ENCODE data around the gene RAB22A. TPM values are rescaled to one million over a fixed set of nuclear protein-coding genes. Genes with fewer than 3 reads are reported as not detected.
A peak's percentile ranks its signal among the peaks of the same experiment; 100 is the strongest.

RAB22A gene
- total RNA-seq, 1 donor = 23.9 TPM

DNA sequence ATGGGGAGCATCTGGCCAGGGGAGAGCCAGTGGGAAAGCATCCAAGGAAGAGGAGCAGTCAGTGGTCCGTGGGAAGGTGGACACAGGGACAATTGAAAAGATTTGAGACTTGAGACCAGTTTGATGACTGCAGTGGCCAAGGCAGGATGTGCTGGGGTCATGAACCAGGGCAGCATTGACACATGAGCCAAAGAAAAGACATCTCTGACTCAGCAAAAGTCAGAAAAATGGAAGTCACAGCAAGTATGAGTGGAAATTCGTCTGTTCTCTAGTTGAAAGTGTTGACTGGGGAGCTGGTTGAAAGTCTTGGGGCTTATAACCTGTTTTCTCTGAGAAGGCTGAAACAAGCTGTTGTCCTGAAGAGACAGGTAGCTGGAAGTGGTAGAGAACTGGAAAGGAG is 31.3 kb downstream of the RAB22A start:
- TF ChIP-seq, protein P1, sequence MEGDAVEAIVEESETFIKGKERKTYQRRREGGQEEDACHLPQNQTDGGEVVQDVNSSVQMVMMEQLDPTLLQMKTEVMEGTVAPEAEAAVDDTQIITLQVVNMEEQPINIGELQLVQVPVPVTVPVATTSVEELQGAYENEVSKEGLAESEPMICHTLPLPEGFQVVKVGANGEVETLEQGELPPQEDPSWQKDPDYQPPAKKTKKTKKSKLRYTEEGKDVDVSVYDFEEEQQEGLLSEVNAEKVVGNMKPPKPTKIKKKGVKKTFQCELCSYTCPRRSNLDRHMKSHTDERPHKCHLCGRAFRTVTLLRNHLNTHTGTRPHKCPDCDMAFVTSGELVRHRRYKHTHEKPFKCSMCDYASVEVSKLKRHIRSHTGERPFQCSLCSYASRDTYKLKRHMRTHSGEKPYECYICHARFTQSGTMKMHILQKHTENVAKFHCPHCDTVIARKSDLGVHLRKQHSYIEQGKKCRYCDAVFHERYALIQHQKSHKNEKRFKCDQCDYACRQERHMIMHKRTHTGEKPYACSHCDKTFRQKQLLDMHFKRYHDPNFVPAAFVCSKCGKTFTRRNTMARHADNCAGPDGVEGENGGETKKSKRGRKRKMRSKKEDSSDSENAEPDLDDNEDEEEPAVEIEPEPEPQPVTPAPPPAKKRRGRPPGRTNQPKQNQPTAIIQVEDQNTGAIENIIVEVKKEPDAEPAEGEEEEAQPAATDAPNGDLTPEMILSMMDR (IDR thresholded peaks at IDR 0.05; ENCODE audit: extremely low read depth, low read depth, low read length) = no peak
- H3K9me3 ChIP-seq (ENCODE audit: low read depth, low read length) = no peaks in the 10 kb centered on the region
- DNase-seq (ENCODE audit: insufficient read length, low spot score, missing footprints) = no peak
- H3K79me2 ChIP-seq (ENCODE audit: insufficient read depth, low read length) = peaks cover 85% of the 10 kb centered on the region
- H3K4me1 ChIP-seq (ENCODE audit: insufficient read depth, low read length) = peaks cover 41% of the 10 kb centered on the region
- H3K27ac ChIP-seq (ENCODE audit: low read depth, low read length) = peak overlapping the region; percentile 64
- H4K20me1 ChIP-seq (ENCODE audit: insufficient read depth, low read length) = peaks cover 13% of the 10 kb centered on the region
- no peaks in the 10 kb centered on the region for H3K27me3 ChIP-seq (ENCODE audit: insufficient read depth, low read length)
- H3K4me2 ChIP-seq (ENCODE audit: insufficient read depth, low read length) = peak overlapping the region; percentile 14
- H3K4me3 ChIP-seq (ENCODE audit: insufficient read depth, low read length) = no peak overlapping the region
- H2AFZ ChIP-seq (ENCODE audit: low read length) = no peak overlapping the region
- peaks cover 17% of the 10 kb centered on the region for H3K36me3 ChIP-seq (ENCODE audit: insufficient read depth, low read length)

- Histone ChIP-seq H3K27me3 (ENCODE audit: insufficient read depth, low read length) (no peaks in the 10 kb centered on the region), H3K4me2 (ENCODE audit: insufficient read depth, low read length) (peak overlapping the region; percentile 57), H4K20me1 (ENCODE audit: insufficient read depth, low read length) (peaks cover 10% of the 10 kb centered on the region), H3K4me3 (ENCODE audit: insufficient read depth, low read length) (no peak overlapping the region), H3K27ac (ENCODE audit: low read depth, low read length) (peak overlapping the region; percentile 64), H3K9me3 (ENCODE audit: low read depth, low read length) (no peaks in the 10 kb centered on the region), H3K79me2 (ENCODE audit: insufficient read depth, low read length) (peaks cover 84% of the 10 kb centered on the region), H2AFZ (ENCODE audit: low read length) (no peak overlapping the region), H3K4me1 (ENCODE audit: insufficient read depth, low read length) (peaks cover 41% of the 10 kb centered on the region), H3K36me3 (ENCODE audit: insufficient read depth, low read length) (peaks cover 31% of the 10 kb centered on the region)
- DNase-seq (ENCODE audit: insufficient read length, low spot score, missing footprints) = peak; percentile 88
- TF ChIP-seq, protein P1 (IDR thresholded peaks at IDR 0.05; ENCODE audit: extremely low read depth, low read depth, low read length) = no peak
These were observed 32.8 kb downstream of the RAB22A start for GRCh38 chr20:58342104-58342945.

DNA sequence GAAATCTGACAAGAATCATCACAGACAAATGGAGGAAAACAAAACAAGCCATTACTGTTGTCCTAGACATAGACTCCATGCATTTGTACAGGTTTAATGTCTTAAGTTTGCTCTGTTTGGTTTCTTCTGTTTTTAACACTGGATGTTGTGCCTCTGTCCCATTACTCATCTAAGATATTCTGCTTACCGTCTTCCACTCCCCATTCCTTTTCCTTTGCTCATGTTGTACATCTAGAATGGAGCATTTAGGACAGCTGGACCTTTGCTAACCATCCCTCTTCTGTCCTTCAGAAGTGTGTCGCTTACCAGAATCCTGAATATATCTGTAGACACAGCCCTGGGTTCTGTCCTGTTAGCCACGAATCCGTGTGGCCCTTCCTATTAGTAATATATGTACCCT is 35.2 kb downstream of the RAB22A start:
- peaks cover 63% of the 10 kb centered on the region for H3K79me2 ChIP-seq (ENCODE audit: insufficient read depth, low read length)
- H3K4me2 ChIP-seq (ENCODE audit: insufficient read depth, low read length) = peak overlapping the region; percentile 14
- no peak overlapping the region for H3K4me3 ChIP-seq (ENCODE audit: insufficient read depth, low read length)
- no peaks in the 10 kb centered on the region for H3K27me3 ChIP-seq (ENCODE audit: insufficient read depth, low read length)
- TF ChIP-seq, protein P1 (IDR thresholded peaks at IDR 0.05; ENCODE audit: extremely low read depth, low read depth, low read length) = no peak
- H3K9me3 ChIP-seq (ENCODE audit: low read depth, low read length) = no peaks in the 10 kb centered on the region
- DNase-seq (ENCODE audit: insufficient read length, low spot score, missing footprints) = peak; percentile 44
- peaks cover 31% of the 10 kb centered on the region for H3K36me3 ChIP-seq (ENCODE audit: insufficient read depth, low read length)
- no peak overlapping the region for H2AFZ ChIP-seq (ENCODE audit: low read length)
- peaks cover 45% of the 10 kb centered on the region for H3K4me1 ChIP-seq (ENCODE audit: insufficient read depth, low read length)
- peaks cover 6% of the 10 kb centered on the region for H4K20me1 ChIP-seq (ENCODE audit: insufficient read depth, low read length)
- H3K27ac ChIP-seq (ENCODE audit: low read depth, low read length) = peak overlapping the region; percentile 6

GRCh38 chr20:58349570-58349969 is 40.1 kb downstream of the RAB22A start:
- Histone ChIP-seq H3K79me2 (ENCODE audit: insufficient read depth, low read length) (peaks cover 31% of the 10 kb centered on the region), H2AFZ (ENCODE audit: low read length) (no peak overlapping the region), H3K4me2 (ENCODE audit: insufficient read depth, low read length) (no peak overlapping the region), H4K20me1 (ENCODE audit: insufficient read depth, low read length) (peaks cover 10% of the 10 kb centered on the region), H3K27me3 (ENCODE audit: insufficient read depth, low read length) (no peaks in the 10 kb centered on the region), H3K36me3 (ENCODE audit: insufficient read depth, low read length) (peaks cover 43% of the 10 kb centered on the region), H3K4me3 (ENCODE audit: insufficient read depth, low read length) (no peak overlapping the region), H3K9me3 (ENCODE audit: low read depth, low read length) (no peaks in the 10 kb centered on the region), H3K4me1 (ENCODE audit: insufficient read depth, low read length) (peaks cover 10% of the 10 kb centered on the region), H3K27ac (ENCODE audit: low read depth, low read length) (no peak overlapping the region)
- TF ChIP-seq, protein P1 (IDR thresholded peaks at IDR 0.05; ENCODE audit: extremely low read depth, low read depth, low read length) = peak; percentile 26
- DNase-seq (ENCODE audit: insufficient read length, low spot score, missing footprints) = peak; percentile 83
